HG03196 (cell line): ENCODE data around the gene WDR36.
"Not testable (repeated sequence)": the region's sequence is repeated elsewhere in the genome, so short reads cannot be mapped to it uniquely, and the experiment has no call there.

Experiments
- ATAC-seq: cut with Tn5 transposase; IDR thresholded peaks from one replicate; pipeline ENCODE4 v1.9.1; 2021; ENCODE audit not compliant: unreplicated experiment

WDR36 gene

DNA sequence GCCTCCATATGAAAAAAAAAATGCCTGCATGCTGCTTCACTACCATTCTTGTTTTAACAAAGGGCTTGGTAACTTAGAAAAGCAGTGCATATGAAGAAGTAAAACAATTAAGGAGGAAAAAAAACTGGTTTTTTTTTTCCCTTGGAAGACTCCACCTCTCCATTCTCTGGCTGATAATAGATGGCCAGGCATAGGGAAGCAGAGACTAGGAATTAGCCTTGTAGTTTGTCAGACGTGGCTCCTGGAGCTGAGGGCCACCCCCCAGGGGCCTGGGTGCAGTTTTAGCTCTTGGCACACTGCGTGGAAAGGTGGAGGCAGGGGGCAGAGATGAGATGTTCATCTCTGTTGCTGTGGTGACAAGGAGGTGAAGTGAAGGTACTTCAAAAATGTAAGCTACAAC is 42.7 kb downstream of the WDR36 start:
- ATAC-seq, result no peak

DNA sequence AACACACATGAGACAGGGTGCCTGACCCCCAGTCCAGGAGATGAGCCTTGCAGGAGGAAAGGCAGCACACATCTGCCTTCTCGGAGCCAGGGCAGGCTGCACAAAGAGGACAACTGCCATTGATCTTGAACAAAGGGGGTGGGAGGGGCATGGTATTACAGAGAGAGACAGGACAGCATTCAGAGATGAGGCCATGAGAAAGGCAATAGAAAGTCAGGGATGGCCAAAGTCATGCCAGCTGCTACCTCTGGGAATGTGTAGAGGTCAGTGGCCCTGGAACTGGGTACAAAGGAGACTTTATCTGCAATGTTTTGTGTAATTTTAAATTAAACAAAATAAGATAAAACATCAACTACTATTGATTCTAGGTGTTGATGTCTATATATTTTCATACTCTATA is 43.2 kb downstream of the WDR36 start:
- no peak for ATAC-seq

DNA sequence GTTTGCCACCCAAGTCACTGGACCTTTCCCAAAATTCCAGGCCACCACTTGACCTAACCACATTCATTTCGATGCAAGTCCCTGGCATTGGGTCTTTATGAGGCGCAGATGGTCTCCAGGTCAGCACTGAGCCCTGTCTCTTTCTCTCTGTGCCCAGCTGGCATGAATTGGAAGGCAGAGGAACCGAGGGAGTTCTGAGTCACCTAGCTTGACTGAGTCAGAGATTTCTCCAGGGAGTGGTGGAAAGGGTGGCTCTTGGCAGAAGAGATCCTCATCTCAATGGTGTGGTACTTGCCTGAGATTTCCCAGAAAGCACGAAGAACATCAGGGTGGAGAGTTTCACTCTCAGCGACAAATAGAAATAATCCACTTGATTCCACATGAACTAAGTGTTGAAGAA is 43.8 kb downstream of the WDR36 start:
- ATAC-seq, result no peak

DNA sequence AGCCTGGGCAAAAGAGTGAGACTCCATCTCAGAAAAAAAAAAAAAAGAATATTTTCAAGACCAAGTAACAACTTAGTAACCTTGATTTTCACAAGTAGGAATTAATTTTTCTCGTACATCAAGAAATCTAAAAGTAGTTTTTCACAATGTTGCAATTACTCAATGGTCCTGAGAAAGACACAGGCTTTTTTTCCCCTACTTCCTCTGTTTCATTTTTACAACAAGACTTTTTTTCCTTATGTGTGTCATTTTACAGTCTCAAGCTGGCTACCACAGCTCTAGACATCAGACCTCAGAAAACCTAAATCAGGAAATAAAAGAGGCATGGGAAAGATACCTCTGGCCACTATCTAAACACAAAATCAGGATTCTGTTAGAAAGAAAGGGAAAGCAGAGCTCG is 45.9 kb downstream of the WDR36 start:
- ATAC-seq, result no peak

DNA sequence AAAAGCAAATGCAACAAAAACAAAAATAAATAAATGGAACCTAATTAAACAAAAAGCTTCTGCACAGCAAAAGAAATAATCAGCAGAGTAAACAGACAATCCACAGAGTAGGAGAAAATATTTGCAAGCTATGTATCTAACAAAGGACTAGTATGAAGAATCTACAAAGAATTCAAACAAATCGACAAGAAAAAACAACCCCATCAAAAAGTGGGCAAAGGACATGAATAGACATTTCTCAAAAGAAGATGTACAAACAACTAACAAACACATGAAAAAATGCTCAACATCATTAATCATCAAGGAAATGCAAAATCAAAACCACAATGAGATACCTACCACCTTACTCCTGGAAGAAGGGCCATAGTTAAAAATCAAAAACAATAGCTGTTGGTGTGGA is 49.3 kb downstream of the WDR36 start:
- not testable (repeated sequence) for ATAC-seq

DNA sequence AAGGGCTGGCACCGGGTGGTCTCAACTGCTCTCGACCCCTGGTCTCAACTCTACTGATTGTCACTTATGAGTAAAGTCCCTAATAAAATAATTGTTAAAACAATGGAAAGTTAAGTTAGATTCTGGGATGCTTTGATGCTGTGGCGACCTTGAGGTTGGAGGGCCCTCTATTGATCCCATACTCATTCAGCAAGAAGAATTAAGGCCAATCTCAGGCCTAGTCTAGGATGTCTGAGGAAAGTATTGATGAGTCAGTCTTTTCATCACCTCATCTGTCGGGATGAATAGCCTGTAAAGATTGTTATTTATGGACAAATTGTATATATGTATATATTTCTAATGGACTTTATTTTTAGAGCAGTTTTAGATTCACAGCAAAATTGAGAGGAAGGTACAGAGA is 50.8 kb downstream of the WDR36 start:
- ATAC-seq, result no peak

DNA sequence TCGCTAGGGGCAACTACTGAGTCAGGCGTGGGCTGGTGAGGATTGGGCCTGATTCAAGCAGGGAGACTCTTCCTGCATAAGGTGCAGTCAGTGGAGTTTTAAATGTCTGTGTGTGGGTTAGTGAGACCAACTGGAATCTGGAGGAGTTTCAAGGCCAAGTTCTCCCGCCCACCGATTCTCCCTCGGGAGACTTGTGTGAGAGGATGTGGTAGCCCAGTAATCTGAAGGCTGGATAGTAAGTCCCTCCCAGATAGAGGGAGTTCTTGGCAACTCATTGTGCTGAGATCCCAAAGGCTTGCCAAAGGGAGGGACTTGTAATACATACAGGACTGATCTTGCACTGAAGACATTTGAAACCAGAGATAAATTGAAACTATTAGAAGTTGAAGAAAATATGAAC is 51.8 kb downstream of the WDR36 start:
- ATAC-seq, result peak; percentile 29

DNA sequence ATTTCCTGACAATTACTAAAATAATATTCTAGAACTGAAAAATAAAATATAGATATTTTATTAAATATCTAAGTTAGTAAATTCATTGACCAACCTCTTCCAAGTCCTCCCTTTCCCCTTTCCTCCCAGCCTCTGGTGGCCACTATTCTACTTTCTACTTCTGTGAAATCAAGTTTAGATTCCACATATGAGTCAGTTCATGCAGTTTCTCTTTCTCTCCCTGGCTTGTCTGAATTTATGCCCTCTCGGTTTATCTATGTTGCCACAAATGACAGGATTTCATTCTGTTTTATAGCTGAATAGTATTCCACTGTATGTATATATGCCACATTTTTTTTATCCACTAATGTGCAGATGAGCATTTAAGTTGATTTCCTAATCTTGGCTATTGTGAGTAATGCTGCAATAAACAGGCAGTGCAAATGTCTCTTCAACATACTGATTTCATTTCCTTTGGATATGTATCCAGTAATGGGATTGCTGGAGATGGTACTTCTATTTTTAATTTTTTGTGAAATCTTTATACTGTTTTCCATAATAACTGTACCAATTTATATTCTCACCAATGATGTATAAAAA is 52.3 kb downstream of the WDR36 start:
- ATAC-seq, result peak; percentile 92

DNA sequence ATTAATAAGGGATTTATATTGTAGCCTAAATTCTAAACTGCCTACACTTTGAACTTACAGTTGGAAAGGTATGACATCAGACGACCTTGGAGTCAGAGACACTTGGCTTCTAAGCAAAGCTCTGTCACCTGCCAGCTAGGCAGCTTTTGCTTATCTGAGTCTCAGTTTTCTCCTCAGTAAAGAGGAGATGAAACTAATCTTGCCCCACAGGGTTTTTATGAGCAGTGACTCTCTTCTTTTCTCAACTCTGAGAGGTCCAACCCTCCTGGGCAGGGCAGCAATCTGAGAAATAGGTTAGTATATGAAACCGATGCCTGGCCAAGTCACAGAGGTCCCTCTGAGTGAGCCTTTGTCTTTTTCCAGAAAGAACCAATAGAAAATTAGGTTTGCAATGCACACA is 53.9 kb downstream of the WDR36 start:
- ATAC-seq, result no peak

DNA sequence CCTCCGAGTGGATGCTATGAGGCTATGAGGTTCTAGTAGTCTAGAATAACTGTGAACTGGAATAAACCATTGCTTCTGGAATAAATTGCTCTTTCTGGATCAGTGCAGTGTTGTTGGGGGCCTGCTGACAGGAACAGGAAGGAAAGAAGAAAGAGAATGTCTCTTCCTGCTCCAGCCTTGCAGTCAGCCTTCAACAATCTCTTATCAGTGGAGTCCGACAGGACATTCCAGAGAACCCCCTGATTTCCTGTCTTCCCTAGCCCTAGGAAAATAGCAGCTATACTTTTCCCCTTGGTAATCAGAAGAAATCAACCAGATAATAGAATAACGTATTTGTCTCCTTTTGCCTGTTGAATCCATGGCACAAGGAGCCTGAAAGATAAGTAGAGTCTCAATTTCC is 55.4 kb downstream of the WDR36 start:
- no peak for ATAC-seq

DNA sequence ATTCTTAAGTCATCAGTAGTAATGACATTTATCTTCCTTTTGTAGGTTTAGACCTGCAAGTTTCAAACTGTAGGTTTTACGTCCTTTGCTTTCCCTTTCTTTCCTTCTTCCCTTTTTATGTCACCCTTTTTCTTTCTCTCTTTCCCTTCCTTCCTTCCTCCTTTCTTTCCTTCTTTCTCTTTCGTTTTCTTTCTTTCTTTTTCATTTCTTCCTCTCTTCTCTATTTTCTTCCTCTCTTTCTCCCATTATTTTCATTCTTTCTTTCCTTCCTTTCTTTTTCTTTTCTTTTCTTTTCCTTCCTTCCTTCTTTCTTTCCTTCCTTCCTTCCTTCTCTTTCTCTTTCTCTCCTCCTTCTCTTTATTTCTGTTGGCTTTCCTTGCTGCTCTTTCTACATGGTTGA is 59.9 kb downstream of the WDR36 start:
- ATAC-seq, result no peak

DNA sequence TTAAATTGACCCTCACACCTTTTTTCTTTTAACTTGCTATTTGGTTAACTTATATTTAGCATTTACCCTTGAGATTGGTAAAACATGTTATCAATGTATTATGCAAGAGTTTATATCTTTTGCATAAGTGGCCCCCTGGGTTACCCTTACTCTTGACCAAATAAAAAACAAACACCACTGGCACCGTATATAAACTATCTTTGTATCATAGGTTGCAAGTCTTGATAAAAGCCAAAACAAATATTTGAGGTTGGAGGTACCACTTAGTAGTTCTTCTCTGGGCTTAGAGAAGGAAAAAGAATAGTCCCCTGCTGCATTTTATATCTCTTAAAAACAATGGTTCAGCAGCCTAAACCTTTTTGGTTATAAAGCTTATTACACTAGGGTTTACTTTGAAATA is 61.3 kb downstream of the WDR36 start:
- no peak for ATAC-seq

DNA sequence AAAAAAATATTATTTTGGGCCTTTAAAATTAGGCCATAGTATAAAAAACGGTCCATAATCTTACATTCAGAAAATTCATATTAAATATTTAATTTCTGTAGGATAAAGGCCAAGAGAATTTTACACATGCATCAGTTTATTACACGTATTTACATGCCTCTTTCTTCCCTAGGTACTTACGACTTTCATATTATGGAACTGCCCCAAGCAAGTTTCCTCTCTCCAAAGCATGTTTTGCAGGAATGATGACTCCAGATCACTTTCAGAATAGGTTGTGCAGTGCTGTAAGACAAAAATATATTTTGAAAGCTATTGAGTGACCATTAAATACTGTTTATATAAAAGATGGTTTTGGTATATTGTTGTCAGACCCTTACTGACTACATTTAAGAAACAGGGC is 61.8 kb downstream of the WDR36 start:
- ATAC-seq, result no peak

DNA sequence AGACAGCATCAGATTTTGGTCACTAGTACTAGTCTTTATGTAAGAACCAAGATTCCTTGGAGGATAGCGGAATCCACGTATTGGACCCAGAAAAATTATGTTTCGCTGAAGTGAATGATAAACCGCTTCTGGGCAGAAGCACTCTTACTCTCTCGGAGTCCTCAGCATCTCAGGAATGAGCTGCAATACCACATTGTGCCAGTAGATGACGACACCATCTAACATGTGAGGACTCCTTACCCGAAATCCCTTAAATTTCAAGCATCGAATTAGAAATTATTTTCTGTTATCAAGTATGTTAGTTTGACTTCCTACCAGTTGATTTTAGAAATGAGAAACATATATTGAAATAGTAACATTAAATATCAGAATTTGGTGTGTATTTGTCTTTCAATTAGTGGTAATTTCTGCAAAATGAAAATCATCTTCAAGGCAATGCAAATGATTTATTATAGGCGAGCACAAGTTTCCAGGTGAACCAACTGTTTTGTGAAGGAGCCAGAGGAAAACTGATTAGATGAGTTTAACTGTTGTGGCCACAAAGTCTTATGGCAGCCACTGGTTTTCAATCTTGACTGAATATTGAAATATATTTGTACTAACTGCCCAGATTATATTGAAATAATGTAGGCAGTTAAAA is 66.1 kb downstream of the WDR36 start:
- ATAC-seq, result peak; percentile 83

DNA sequence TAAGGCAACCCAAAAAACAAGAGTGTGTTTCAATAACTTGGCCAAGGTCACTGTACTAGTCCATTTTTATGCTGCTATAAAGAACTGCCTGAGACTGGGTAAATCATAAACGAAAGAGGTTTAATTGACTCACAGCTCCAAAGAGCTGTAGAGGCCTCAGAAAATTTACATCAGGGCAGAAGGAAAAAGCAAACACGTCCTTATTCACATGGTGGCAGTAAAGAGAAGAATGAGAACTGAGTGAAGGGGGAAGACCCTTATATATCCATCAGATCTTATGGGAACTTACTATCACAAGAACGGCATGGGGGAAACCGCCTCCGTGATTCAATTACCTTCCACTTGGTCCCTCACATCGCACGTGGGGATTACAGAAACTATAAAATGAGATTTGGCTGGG is 67.7 kb downstream of the WDR36 start:
- ATAC-seq, result no peak

DNA sequence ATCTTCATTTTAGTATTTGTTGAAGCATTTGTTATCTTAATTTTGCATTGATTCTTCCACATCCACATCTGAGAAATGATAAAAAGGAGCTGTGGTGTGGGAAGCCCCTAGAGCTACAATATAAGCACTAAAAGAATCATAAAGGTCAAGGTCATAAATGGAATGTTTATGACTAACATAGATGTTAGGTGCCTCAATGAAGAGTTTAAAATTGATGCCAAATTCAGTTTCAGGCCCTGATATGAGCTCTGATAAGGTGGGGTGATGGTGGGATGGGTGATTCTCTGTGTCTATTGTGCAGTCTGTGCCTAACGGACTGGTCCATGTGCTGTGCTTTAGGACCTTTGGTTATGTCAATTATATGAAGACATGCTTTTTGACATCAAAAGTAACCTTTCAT is 70.9 kb downstream of the WDR36 start:
- ATAC-seq, result no peak

DNA sequence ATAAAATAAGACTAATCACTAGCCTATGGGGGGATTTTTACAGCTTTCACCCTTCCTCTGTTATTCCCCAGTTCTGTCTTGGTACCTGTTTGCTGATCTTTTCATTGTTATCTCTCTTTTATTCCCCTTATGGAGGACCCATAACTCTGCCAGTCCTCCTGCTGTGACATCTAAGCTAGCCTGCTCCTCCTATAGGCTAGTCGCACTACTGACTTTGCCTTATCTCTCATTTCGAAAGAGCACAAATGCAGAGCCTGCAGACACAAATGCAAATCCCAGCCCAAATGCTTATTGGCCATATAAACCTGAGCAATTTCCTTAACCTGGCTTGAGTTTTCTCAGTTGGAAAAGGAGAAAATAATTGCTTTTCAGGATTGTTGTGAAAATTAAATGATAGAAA is 72.9 kb downstream of the WDR36 start:
- no peak for ATAC-seq

DNA sequence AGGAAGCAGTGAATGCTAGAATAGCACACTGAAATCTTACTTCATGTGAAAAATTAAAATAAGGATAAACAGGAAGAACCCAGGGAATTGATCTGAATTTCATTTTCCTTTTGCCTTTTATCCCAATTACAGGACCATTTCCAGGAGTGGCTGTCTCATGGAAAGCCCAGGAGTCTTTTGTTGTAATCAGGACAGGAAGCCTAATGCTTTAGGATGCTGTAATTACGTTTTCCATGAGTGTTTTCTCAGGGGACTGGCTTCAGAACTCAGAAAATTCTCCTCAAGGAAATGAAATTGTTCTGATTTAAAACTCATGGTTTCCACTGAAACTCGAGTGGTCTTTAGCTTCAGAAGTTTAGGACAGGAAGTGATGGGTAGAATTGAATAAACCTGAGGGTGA is 75.4 kb downstream of the WDR36 start:
- ATAC-seq, result no peak

DNA sequence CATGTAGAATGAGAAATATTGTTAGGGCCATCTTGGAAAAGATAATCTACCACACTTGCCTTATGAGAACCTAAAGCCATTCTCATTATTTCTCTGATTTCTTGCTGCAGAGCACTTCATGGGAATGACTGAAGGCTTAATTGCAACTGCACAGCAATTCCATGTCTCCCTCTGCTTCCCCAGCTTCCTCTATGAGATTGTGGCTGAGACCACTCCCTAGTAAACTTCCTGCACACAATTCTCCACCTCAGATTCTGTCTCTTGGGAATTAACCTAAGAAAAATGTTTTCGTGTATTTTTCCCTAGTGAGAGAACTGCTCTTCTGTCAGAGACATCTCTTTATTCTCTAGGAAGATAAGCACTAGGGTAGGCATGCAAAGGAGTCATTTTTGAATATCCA is 76.5 kb downstream of the WDR36 start:
- ATAC-seq, result no peak

DNA sequence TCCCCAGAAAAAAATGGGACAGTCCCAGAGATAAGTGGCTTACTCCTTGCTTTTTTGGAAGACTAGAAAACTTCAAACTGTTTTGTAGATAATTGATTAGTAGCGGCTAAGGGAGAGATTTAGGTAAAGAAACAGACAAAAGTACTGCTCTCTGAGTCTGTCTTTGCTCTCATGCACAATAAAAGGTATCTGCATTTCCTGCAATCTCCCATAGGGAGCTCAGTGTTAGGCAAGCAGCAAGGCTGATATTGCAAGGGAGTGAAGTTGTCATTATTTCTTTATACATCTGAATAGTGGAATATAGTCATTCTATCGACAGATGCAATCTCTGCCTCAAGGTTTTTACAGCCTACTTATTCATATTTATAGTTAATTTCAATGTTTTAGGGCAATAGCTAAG is 77.1 kb downstream of the WDR36 start:
- no peak for ATAC-seq

DNA sequence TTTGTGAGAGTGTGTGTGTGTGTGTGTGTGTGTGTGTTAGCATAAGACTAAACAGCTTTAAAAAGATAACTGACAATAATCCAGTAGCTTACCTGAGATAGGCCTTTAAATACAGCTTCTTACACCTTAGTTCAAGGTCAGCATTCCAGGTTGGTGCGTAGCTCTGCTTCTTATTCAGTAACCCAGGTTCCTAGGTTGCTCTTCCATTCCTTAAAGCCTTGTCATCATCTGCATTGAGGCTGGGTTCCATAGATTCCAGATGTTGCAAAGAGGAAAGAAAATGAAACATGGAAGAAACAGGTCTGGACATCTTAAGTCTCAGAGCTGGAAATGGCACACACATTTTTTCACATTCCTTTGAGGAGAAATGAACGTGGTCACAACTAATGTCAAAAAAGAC is 78.1 kb downstream of the WDR36 start:
- no peak for ATAC-seq

DNA sequence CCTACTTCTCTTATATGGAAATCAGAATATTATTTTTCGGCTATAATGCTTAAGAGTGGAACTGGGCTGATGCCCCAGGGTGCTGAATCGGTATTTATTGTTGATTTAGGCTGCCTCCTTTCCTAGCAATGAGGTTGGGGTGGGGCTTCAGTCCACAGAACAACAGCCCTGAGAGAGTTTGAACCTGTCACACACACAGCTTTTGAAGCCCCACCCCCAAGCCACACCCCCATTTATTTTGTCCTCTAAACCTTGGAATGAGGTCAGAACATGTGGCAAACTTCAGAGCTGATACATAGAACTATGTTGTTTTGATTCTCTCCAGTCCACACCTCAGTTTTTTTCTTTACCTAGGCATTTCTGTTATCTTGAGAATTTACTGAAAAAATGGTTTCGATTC is 80.4 kb downstream of the WDR36 start:
- ATAC-seq, result no peak

DNA sequence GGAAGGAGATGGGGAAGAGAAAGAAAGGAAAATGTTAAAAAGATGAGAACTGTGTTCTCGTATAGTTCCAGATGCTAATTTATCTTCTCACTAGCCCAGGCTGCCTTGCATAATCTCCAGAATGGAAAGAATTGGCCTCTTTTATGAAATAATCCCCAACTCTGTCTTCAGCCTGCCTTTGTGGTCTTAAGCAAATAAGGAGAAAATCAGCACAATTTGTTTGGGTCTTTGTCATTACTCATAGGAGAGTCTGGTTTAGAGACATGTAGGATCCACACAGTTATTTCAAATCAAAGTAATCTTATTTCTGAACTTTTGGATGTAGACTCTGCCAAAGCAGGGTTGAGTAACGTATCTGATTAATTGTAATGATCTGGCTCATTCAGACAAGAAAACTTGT is 81.3 kb downstream of the WDR36 start:
- no peak for ATAC-seq
